Measurements from ENCODE around the gene TPRG1. TPM values are rescaled to one million over a fixed set of nuclear protein-coding genes. Genes with fewer than 3 reads are reported as not detected.

Gene TPRG1
- total and polyA plus RNA-seq, 9 of the 15 experiments (the other 6 are each of a cell fraction or from before 2014, with no cell fraction given) = 0.01 TPM; not detected in 8

DNA sequence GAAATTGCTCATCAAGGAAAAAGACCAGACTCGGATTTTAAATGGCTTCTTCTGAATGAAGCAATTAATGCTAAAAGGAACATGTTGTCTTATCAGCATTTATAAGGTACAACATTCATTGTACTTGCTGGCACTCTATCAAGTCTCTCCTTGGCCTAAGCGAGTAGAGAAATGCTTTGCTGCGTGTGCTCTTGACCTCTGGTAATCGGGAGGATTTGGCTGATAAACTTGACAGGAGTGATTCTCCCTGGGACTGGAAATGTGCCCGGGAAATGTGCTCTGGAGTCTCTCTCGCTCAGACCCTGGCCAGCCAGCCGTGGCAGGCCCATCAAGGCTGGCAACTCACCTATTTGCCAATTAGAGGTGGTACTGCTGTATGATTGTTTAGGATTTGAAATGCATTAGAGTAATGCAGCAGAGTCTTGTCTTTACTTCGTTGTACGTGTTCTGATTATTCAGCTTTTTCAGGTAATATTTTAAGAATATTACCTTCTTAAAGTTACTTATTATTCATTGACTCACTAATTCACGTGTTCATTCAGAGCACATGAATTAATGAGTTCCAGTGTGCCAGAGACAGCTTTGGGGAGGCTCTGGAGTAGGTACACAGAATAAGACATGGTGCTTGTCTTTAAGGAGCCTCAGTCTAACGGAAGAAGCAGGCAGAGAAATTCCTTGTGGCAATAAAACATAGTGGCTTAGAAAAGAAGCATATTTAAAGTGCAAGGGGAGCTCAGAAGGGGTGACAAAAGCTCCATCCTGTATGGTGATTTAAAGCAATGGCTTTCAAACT lies 48.0 kb upstream of the TPRG1 start:
- BruUV-seq (replicated peaks) = no TSS peak
- Histone ChIP-seq H3K9me3 (replicated peaks; ENCODE audit: control insufficient read depth, insufficient read depth, low read depth, low read length) (no peaks in the 10 kb centered on the region), H3K9ac (ENCODE audit: insufficient read depth in 1 of 2, low read depth in 2 of 2, low read length in 2 of 2) (no peak overlapping the region), H3K27ac (ENCODE audit: extremely low read depth, low read depth, low read length) (no peak overlapping the region), H3K36me3 (ENCODE audit: control insufficient read depth, insufficient read depth, low read length) (no peaks in the 10 kb centered on the region), H3K4me1 (replicated peaks in 1 of 2; ENCODE audit: control insufficient read depth in 2 of 2, insufficient read depth in 2 of 2, low read length in 2 of 2) (no peaks in the 10 kb centered on the region), H4K20me1 (replicated peaks; ENCODE audit: control insufficient read depth, insufficient read depth, low read length) (no peaks in the 10 kb centered on the region), H3K79me2 (ENCODE audit: control insufficient read depth, insufficient read depth, low read length) (no peaks in the 10 kb centered on the region), H3K9me1 (ENCODE audit: control insufficient read depth, insufficient read depth, low read length) (no peaks in the 10 kb centered on the region), H3K27me3 (ENCODE audit: control insufficient read depth in 2 of 2, insufficient read depth in 2 of 2, low read length in 2 of 2) (no peaks in the 10 kb centered on the region), H3K4me2 (ENCODE audit: insufficient read depth, low read length) (no peak overlapping the region), H3K4me3 (no peak overlapping the region), H2AFZ (ENCODE audit: low read depth, low read length) (no peak overlapping the region)
- ChIA-PET POLR2A (no interaction called here), CTCF (ENCODE audit: low intra/inter-chr PET ratio) (no interaction called here)
- WGBS (ENCODE audit: insufficient coverage, low coverage, missing lambda C conversion rate) = under 1% methylated on average over 11 of the region's 11 CpGs
- no peak for ATAC-seq
- TF ChIP-seq ZC3H11A (IDR thresholded peaks at IDR 0.05; ENCODE audit: low read depth, low read length) = no peak
- no peak for DNase-seq (ENCODE audit: extremely low read depth in 1 of 4, low spot score in 3 of 4)
- intact Hi-C loops (cut with micrococcal nuclease) (no loop called here), in situ Hi-C loops (cut with MboI) (no loop called here)
- FAIRE-seq = no peak

DNA sequence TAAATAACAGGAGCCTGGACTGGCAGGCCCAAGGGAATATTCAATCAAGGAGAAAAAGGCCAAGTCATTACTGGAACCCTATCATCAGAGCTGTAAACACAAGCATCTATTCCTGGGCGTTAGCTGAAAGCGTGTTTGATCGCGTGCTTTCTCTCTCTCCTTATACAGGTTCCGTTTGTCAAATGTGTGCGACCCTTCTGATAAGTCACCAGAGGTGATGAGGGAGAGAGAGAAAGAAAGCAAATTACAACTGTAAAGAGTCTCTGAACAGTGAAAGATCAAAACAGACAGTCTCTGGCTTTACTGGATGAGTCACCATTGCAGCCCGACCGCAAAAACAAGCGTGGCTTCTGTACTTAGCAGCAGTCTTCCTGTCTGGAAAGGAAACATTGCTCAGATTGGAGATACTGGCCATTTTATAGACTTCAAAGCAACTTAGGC lies 39.5 kb upstream of the TPRG1 start:
- Histone ChIP-seq H3K4me3 (no peak overlapping the region), H3K4me2 (ENCODE audit: insufficient read depth, low read length) (no peak overlapping the region), H3K79me2 (ENCODE audit: control insufficient read depth, insufficient read depth, low read length) (no peaks in the 10 kb centered on the region), H2AFZ (ENCODE audit: low read depth, low read length) (no peak overlapping the region), H4K20me1 (replicated peaks; ENCODE audit: control insufficient read depth, insufficient read depth, low read length) (no peaks in the 10 kb centered on the region), H3K9me3 (replicated peaks; ENCODE audit: control insufficient read depth, insufficient read depth, low read depth, low read length) (no peaks in the 10 kb centered on the region; the same call in 1 of the 2 replicates), H3K4me1 (replicated peaks in 1 of 2; ENCODE audit: control insufficient read depth in 2 of 2, insufficient read depth in 2 of 2, low read length in 2 of 2) (no peaks in the 10 kb centered on the region), H3K36me3 (ENCODE audit: control insufficient read depth, insufficient read depth, low read length) (no peaks in the 10 kb centered on the region), H3K9me1 (ENCODE audit: control insufficient read depth, insufficient read depth, low read length) (no peaks in the 10 kb centered on the region), H3K27me3 (ENCODE audit: control insufficient read depth in 2 of 2, insufficient read depth in 2 of 2, low read length in 2 of 2) (no peaks in the 10 kb centered on the region), H3K9ac (ENCODE audit: insufficient read depth in 1 of 2, low read depth in 2 of 2, low read length in 2 of 2) (no peak overlapping the region), H3K27ac (ENCODE audit: extremely low read depth, low read depth, low read length) (no peak overlapping the region)
- WGBS (ENCODE audit: insufficient coverage, low coverage, missing lambda C conversion rate) = 0% methylated on average over 9 of the region's 9 CpGs
- intact Hi-C loops (cut with micrococcal nuclease) (no loop called here), in situ Hi-C loops (cut with MboI) (loop anchor here (25.0 kb wide), 1 partner anchor 1395 kb away; the partner anchor contains the start of gene BCL6)
- CTCF ChIA-PET (ENCODE audit: low intra/inter-chr PET ratio) = no interaction called here
- DNase-seq (ENCODE audit: extremely low read depth in 1 of 4, low spot score in 3 of 4) (no peak), FAIRE-seq (no peak), ATAC-seq (no peak)
- no TSS peak for BruUV-seq (replicated peaks)
- POLR2A ChIA-PET = no interaction called here
- TF ChIP-seq HMG20B (CRISPR knock-in tag; IDR thresholded peaks at IDR 0.05) = no peak
- TF ChIP-seq, protein P1, sequence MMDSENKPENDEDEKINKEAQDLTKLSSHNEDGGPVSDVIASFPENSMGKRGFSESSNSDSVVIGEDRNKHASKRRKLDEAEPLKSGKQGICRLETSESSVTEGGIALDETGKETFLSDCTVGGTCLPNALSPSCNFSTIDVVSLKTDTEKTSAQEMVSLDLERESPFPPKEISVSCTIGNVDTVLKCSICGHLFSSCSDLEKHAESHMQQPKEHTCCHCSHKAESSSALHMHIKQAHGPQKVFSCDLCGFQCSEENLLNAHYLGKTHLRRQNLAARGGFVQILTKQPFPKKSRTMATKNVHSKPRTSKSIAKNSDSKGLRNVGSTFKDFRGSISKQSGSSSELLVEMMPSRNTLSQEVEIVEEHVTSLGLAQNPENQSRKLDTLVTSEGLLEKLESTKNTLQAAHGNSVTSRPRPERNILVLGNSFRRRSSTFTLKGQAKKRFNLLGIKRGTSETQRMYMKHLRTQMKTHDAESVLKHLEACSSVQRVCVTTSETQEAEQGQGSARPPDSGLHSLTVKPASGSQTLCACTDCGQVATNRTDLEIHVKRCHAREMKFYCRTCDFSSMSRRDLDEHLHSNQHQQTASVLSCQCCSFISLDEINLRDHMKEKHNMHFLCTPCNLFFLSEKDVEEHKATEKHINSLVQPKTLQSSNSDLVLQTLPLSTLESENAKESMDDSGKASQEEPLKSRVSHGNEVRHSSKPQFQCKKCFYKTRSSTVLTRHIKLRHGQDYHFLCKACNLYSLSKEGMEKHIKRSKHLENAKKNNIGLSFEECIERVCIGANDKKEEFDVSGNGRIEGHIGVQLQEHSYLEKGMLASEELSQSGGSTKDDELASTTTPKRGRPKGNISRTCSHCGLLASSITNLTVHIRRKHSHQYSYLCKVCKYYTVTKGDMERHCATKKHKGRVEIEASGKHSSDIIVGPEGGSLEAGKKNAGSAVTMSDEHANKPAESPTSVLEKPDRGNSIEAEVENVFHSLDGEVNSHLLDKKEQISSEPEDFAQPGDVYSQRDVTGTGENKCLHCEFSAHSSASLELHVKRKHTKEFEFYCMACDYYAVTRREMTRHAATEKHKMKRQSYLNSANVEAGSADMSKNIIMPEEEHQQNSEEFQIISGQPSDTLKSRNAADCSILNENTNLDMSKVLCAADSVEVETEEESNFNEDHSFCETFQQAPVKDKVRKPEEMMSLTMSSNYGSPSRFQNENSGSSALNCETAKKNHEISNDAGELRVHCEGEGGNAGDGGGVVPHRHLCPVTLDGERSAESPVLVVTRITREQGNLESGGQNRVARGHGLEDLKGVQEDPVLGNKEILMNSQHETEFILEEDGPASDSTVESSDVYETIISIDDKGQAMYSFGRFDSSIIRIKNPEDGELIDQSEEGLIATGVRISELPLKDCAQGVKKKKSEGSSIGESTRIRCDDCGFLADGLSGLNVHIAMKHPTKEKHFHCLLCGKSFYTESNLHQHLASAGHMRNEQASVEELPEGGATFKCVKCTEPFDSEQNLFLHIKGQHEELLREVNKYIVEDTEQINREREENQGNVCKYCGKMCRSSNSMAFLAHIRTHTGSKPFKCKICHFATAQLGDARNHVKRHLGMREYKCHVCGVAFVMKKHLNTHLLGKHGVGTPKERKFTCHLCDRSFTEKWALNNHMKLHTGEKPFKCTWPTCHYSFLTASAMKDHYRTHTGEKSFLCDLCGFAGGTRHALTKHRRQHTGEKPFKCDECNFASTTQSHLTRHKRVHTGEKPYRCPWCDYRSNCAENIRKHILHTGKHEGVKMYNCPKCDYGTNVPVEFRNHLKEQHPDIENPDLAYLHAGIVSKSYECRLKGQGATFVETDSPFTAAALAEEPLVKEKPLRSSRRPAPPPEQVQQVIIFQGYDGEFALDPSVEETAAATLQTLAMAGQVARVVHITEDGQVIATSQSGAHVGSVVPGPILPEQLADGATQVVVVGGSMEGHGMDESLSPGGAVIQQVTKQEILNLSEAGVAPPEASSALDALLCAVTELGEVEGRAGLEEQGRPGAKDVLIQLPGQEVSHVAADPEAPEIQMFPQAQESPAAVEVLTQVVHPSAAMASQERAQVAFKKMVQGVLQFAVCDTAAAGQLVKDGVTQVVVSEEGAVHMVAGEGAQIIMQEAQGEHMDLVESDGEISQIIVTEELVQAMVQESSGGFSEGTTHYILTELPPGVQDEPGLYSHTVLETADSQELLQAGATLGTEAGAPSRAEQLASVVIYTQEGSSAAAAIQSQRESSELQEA (IDR thresholded peaks at IDR 0.05; ENCODE audit: low read depth) = no peak
- TF ChIP-seq DDX20 (tag; IDR thresholded peaks at IDR 0.05; ENCODE audit: low read depth) = no peak
- TF ChIP-seq IFI16 (CRISPR knock-in tag; IDR thresholded peaks at IDR 0.05) = no peak
- no peak for TF ChIP-seq KDM1A (IDR thresholded peaks at IDR 0.05)
- TF ChIP-seq ZFP30 (CRISPR knock-in tag; IDR thresholded peaks at IDR 0.05; ENCODE audit: borderline replicate concordance) = no peak
- no peak for TF ChIP-seq TCFL5 (CRISPR knock-in tag; conservative IDR thresholded peaks at IDR 0.05)

Data from K562 (cell line).